GM19023 (cell line): Measurements from ENCODE around the gene DDX10.
"Not testable (repeated sequence)": the region's sequence is repeated elsewhere in the genome, so short reads cannot be mapped to it uniquely, and the experiment has no call there.

Experiments
- ATAC-seq: cut with Tn5 transposase; IDR thresholded peaks from one replicate; pipeline ENCODE4 v1.9.1; 2021; ENCODE audit warnings: mild to moderate bottlenecking, moderate library complexity; ENCODE audit not compliant: unreplicated experiment

Gene DDX10

GRCh38 chr11:108766596-108767173, 101.8 kb downstream of the DDX10 start:
- ATAC-seq = no peak

- ATAC-seq = no peak
Observed at GRCh38 chr11:108768370-108768769, 103.5 kb downstream of the DDX10 start.

- no peak for ATAC-seq
Observed at GRCh38 chr11:108768964-108769363, 104.1 kb downstream of the DDX10 start.

GRCh38 chr11:108774037-108774730, 109.3 kb downstream of the DDX10 start:
- ATAC-seq = no peak

GRCh38 chr11:108775324-108775723, 110.5 kb downstream of the DDX10 start:
- ATAC-seq = no peak

DNA sequence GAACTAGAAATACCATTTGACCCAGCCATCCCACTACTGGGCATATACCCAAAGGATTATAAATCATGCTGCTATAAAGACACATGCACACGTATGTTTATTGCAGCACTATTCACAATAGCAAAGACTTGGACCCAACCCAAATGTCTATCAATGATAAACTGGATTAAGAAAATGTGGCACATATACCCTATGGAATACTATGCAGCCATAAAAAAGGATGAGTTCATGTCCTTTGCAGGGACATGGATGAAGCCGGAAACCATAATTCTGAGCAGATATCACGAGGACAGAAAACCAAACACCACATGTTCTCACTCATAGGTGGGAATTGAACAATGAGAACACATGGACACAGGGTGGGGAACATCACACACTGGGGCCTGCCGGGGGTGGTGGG, 114.3 kb downstream of the DDX10 start:
- ATAC-seq = not testable (repeated sequence)

DNA sequence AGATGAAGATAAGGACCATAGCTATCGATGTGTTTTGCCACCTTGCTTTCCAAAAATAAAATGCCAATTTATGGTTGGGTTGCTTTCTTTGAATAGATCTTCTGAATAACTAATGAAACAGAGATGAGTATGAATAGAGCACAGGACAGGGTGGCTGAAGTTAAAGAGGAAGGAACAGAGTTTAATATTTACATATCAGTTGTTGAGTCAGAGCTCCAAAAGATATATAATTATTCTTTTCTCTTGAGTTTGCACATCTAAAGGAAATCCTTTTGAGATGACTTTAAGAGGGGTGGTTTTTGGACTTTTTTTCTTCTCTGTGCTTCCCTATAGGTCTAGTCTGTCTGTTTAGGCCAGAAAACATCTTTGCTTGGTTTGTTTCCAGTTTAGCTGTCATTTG, 115.2 kb downstream of the DDX10 start:
- no peak for ATAC-seq

GRCh38 chr11:108781946-108782345, 117.1 kb downstream of the DDX10 start:
- ATAC-seq = no peak

DNA sequence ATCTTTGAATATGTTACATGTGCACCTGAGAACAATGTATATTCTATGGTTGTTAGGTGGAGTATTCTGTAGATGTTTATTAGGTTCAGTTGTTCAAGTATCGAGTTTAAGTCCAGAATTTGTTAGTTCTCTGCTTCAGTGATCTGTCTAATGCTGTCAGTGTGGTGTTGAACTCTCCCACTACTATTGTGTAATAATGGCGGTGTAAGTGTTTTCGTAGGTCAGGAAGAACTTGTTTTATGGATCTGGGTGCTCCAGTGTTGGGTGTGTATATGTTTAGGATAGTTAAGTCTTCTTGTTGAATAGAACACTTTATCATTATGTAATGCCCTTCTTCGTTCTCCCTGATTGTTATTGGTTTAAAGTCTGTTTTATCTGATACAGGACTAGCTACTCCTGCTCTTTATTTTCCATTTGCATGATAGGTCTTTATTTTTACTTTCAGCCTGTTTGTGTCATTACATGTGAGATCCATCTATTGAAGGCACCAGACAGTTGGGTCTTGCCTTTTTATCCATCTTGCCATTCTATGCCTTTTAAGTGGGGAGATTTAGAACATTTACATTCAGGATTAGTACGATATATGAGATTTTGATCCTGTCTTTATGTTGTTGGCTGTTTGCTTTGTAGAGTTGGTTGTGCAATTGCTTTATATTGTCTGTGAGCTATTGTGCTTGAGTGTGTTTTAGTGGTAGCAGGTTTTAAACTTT, 121.6 kb downstream of the DDX10 start:
- no peak for ATAC-seq

DNA sequence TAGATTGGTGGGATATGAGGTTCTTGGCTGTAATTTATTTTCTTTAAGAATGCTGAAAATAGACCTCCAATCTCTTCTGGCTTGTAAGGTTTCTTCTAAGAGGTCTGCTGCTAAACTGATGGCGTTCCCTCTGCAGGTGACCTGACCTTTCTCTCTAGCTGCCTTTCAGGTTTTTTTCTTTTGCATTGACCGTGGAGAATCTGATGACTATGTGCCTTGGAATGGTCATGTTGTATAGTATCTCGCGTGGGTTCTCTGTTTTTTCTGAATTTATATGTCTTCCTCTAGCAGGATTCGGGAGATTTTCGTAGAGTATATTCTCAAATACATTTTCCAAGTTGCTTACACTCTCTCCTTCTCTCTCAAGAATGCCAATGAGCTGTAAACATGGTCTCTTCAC, 122.2 kb downstream of the DDX10 start:
- ATAC-seq = no peak

DNA sequence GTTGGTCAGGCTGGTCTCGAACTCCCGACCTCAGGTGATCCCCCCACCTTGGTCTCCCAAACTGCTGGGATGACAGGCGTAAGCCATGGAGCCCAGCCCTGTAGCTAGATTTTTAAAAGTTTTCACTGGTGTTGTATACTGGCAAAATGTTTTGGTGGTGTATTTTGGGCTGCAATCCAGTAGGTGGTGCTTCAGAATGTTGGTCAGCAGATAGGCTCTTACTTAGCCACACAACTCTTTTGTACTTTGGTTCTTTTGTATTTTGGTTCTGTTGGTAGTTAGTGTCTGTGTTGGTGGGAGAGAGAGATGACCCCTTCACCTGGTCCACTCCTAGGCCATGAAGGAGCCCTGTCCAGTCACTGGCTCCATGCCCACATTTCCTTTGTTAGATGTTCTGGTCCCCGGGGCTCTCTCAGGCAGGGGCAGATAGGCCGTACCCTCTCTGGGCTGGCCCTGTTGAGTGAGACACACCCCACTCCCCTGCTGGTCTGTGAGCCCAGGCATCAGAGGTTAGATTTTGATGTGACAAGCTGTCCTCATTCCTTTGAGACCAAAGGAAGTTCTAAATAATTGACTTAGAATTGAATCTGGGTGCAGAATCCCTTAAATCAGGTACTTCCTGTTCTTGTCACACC, 123.8 kb downstream of the DDX10 start:
- ATAC-seq = no peak

- ATAC-seq = no peak
Observed at GRCh38 chr11:108790501-108791299, 125.8 kb downstream of the DDX10 start.

DNA sequence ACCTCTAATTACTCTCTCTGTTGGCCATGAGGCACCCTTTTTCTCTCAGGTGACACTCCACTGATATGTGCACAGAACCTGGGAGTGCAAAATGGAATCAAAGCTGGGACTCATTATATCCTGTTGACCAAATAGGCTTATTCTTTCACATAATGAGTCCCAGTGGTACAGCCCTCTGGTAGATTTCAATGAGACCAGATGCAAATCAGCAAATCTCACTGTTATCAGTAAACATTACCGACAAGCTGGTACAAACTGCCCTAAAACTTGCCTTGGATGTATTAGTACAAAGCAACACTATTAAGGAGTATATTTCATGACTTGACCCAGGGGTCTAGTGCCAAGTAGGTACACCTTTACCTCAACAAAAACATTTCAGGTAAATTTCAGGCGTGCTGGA, 128.3 kb downstream of the DDX10 start:
- ATAC-seq = no peak

DNA sequence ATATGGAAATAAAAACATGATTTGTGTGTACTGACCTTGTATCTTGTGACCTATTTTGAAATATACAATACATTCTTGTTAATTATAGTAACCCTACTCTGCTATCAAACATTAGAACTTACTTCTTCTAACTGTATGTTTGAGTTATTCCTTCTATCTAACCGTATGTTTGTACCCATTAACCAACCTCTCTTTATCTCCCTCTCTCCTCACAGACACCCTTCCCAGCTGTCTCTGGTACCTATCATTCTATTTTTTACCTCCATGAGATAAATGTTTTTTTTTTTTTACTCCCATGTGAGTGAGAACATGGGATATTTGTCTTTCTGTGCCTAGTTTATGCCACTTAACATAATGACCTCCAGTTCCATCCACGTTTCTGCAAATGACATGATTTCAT, 128.7 kb downstream of the DDX10 start:
- no peak for ATAC-seq

DNA sequence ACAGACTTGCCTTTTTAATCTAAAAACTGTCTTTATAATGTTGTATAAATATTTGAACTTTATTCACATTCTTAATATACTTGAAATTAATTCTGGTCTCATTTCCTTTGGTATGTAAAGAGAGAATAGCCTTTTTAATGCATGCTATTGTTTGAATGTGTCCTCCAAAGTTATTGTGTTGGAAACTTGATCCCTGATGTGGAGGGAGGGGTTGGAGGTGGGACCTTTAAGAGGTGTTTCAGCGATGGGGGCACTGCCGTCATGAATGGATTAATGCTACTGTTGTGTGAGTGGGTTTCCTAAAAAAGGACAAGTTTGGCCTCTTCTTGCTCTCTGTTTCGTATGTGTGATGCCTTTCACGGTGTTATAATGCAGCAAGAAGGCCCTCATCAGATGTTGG, 131.7 kb downstream of the DDX10 start:
- ATAC-seq = no peak

DNA sequence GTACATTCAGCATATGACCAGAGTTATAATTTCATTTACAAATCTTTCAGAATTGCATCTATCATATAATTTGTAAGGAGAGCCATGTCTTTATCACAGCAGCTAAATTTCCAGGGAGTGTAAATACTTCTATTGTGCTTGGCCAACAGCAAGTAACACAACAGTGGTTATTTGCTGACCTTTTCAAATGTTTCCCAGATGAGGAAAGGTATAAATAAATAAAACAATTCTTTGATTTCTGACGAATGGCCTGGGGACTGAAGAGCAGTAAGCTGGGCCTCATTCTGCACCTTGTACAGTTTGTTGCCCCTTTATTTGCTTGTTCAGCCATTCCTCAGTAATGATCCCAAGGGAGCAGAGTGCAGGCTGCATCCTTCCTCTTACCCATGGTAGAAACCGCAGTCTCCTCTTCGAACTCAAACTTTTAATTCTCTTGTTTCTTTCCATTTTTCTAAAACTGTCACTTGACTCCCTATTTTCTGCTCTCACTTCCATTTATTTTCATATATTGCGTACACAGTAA, 132.8 kb downstream of the DDX10 start:
- ATAC-seq = no peak

GRCh38 chr11:108802492-108802891, 137.6 kb downstream of the DDX10 start:
- no peak for ATAC-seq

- no peak for ATAC-seq
Observed at GRCh38 chr11:108803776-108804175, 138.9 kb downstream of the DDX10 start.

GRCh38 chr11:108804511-108804910, 139.6 kb downstream of the DDX10 start:
- no peak for ATAC-seq

DNA sequence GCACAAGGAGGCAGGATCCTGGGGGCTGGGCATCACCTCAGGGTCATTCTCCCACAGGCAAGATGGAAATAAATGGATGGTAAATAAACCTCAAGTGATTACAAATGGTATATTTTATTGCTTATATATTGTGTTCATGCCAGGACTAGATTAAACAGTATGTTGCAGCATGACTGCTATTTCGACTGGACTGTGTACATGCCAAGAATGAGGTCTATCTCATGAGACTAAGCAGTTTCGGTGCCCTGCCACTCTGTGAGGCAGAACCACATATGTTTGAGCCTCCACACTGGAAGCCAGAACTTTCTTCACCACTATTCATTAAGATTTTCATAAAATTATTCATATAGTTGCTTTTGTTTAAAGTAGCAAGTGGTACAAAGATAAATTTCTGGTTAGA, 140.2 kb downstream of the DDX10 start:
- ATAC-seq = no peak

DNA sequence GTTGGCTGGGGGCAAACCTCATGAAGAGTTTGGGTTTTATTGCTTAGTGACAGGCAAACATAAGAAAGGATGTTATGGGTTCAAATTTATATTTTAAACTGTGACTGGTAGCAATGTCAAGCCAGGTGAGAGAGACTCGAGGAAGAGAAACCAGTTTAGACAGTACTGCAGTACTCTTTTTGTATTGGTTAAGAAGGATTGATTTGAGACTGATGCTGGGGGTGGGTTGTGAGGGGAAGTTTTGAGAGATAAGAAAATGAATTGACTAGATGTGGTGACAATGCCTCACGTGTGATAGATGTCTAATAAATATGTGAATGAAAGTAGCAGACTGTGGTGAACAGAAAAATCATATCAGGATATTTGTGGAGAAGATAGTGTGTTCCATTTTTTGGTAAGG, 142.4 kb downstream of the DDX10 start:
- no peak for ATAC-seq
